ENCODE data around the gene GJA9. TPM values are rescaled to one million over a fixed set of nuclear protein-coding genes. Genes with fewer than 3 reads are reported as not detected.
A peak's percentile ranks its signal among the peaks of the same experiment; 100 is the strongest.
"Not testable (repeated sequence)": the region's sequence is repeated elsewhere in the genome, so short reads cannot be mapped to it uniquely, and the experiment has no call there.

GJA9 gene
- not detected for total RNA-seq

- DNase-seq (ENCODE audit: low spot score in 2 of 2) (no peak), FAIRE-seq (no peak)
Measured at GRCh38 chr1:38881487-38881886, at the start of gene GJA9. TSS of gene GJA9 (minus strand) at chr1:38881587. CDS start at chr1:38876098, 5,489 bp downstream.

GRCh38 chr1:38929476-38929875, 48.1 kb upstream of the GJA9 start:
- FAIRE-seq, result no peak

DNA sequence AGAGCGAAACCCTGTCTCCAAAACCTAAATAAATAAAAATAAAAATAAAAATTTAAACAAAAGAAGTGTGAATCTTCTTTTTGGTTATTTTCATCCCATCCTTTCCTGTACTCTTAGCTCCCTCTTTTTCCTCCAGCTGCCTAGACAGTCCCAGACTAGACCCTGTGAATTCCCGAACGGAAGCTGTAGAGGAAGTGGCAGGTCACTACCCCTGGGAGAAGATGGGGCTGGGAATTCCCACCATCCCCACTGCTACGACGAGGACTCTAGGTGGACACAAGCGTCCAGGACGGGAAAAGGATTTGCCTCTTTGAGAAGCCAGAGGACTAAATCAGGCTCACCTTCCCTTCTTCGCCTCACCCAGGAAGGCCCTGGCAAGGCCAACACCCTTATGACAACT, 47.7 kb upstream of the GJA9 start:
- FAIRE-seq, result no peak
- DNase-seq (ENCODE audit: low spot score in 2 of 2), result no peak

More at GRCh38 chr1:38929476-38929875, 48.1 kb upstream of the GJA9 start:
- peak; percentile 36 to 57 for DNase-seq (ENCODE audit: low spot score in 2 of 2)

- FAIRE-seq (no peak), DNase-seq (ENCODE audit: low spot score in 2 of 2) (no peak)
Measured at GRCh38 chr1:38926091-38926490, 44.7 kb upstream of the GJA9 start.

GRCh38 chr1:38925391-38925790, 44.0 kb upstream of the GJA9 start:
- DNase-seq (ENCODE audit: low spot score in 2 of 2) (no peak), FAIRE-seq (no peak)

GRCh38 chr1:38923607-38924006, 42.2 kb upstream of the GJA9 start:
- DNase-seq (ENCODE audit: low spot score in 2 of 2), result no peak
- no peak for FAIRE-seq

- FAIRE-seq (no peak), DNase-seq (ENCODE audit: low spot score in 2 of 2) (peak in 1 of 2 donors; percentile 34)
Measured at GRCh38 chr1:38919130-38919529, 37.7 kb upstream of the GJA9 start.

DNA sequence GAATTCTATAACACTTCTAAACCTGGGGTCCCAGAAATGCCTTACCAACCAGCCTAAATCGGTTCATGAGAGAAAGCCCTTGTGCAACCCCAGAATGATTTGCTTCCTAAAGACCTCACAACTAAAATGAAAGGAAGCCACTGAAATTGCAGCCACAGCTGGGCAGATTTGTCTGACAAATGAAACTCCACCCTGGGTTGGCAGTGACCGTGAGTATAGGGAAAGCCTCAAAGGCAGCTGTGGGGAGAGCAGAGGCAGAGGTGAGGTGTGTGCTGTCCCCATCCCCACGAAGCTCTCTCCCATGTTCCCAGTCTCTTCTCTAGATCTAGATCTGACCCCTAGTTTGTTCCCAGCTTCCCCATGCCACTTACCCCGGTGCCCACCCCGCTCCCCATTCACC, 37.2 kb upstream of the GJA9 start:
- no peak for DNase-seq (ENCODE audit: low spot score in 2 of 2)
- no peak for FAIRE-seq

GRCh38 chr1:38917772-38918171, 36.4 kb upstream of the GJA9 start:
- FAIRE-seq (no peak), DNase-seq (ENCODE audit: low spot score in 2 of 2) (no peak)

DNA sequence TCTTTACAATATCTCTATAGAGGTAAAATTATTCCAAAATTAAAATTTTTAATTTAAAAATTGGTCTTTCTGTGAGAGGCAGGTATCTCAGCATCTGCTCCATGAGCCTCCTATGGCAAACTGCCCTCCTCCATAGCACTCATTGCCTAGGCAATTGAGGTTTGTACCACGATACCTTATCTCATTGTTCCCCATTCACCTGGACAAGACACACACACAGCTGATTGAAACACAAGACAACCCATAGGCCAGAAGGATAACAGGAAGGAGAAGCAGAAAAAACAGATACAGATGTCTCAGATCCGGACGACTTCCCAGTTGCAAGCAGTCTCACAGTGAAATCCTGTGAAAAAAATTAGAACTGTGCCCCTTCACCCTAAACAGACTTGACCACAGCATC, 36.0 kb upstream of the GJA9 start:
- DNase-seq (ENCODE audit: low spot score in 2 of 2), result no peak
- FAIRE-seq, result no peak

- DNase-seq (ENCODE audit: low spot score in 2 of 2) (no peak), FAIRE-seq (no peak)
Measured at GRCh38 chr1:38915352-38915948, 34.1 kb upstream of the GJA9 start.

DNA sequence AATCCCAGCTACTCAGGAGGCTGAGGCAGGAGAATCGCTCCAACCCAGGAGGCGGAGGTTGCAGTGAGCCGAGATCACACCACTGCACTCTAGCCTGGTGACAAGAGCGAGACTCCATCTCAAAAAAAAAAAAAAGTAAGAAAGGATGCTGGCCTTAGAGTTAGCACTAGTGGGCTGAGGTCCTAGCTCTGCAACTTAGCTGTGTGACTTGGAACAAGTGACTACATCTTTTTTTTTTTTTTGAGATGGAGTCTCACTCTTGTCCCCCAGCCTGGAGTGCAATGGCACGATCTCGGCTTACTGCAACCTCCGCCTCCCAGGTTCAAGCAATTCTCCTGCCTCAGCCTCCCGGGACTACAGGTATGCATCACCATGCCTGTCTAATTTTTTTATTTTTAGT, 33.5 kb upstream of the GJA9 start:
- FAIRE-seq; DNase-seq (ENCODE audit: low spot score in 2 of 2): not testable (repeated sequence)

DNA sequence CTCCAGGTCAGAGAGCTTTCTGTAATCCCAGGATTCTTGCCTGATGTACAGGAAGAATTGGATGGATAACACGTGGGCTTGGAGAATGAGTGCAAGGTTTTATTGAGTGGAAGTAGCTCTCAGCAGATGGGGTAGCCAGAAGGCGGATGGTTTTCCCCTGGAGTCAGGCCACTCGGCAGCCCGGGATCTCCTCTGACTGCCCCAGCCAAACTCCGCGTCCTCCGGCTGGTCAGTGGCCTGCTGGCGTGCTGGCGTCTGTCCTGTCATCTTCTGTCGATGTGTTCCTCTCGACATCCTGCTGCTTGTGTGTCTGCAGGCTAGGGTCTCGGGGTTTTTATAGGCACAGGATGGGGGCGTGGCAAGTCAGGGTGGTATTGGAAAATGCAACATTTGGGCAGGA, 27.4 kb upstream of the GJA9 start:
- FAIRE-seq (no peak), DNase-seq (ENCODE audit: low spot score in 2 of 2) (no peak)

DNA sequence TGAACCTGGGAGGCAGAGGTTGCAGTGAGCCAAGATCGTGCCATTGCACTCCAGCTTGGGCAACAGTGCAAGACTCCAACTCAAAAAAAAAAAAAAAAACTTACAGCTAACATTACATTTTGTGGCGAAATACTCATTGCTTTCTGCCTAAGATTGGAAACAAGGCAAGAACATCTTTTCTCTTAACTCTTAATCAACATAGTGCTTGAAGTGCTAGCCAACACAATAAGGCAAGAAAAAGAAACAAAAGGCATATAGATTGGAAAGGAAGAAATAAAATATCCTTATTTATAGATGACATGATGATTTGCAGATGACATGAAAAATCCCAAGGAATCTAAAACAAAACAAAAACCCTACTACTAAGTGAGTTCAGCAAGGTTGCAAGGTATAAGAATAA, 24.6 kb upstream of the GJA9 start:
- no peak for FAIRE-seq
- no peak for DNase-seq (ENCODE audit: low spot score in 2 of 2)

DNA sequence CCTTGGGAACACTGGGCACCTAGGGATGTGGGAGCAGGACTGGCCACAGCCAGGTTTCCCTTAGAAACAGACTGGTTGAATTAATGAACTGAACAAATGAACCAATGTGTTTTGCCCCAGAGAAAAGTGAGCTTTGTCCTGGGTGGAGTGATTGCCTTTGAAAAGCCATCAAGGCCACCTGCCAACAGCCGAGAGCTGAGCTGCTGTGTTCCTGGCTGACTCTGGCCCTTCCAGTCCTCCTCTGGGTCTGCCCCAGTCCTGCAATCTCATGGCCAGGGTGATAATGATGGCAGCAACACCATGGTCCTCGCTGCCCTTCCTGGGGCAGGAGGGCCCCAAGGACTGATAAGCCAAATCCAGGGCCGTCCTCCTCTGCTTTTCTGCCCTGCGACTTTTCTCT, 18.2 kb upstream of the GJA9 start:
- no peak for FAIRE-seq
- no peak for DNase-seq (ENCODE audit: low spot score in 2 of 2)

DNA sequence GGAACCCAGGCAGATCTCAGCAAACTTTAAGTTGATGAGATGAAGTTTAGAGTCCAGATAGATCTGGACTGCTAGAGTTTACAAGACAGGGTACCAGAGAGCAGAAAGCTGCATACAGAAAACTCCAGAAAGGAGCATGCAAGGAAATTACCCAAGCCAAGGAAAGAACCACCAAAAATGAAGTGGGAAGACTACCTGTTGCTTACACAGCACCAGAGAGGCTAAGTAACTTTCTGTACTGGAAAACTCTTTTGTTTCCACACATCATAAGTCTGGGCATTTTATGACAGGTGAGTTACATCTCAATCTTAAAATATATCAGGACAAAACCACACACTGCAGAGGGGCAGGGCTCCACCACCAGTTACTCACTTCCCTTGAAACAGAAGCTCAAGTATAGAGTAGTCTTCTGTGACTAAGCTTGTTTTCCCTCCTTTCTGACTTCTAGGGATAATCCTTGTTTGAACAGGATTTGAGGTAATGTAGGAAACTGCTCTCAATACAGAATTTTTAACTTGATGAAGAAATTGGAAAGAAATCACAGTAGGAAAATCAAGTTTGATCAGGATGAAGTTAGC, 17.4 kb upstream of the GJA9 start:
- DNase-seq (ENCODE audit: low spot score in 2 of 2) (no peak), FAIRE-seq (no peak)

DNA sequence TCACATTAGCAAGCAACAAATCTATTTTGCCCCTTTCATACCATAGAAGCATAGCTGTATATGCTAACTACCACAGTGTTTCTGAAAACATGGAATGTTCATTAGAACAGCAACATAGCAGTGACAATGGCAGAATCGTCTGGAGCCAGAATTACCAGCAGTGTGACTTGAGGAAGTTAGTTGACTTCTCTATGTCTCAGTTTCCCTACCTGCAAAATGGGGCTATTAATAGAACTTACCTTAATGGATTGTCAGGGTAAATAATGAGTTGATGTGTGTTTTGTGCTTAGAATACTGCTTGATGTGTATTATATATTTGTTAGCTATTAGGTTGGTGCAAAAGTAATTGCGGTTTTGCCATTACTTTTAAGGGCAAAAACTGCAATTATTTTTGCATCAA, 14.8 kb upstream of the GJA9 start:
- FAIRE-seq (no peak), DNase-seq (ENCODE audit: low spot score in 2 of 2) (no peak)

GRCh38 chr1:38892976-38893375, 11.6 kb upstream of the GJA9 start:
- no peak for FAIRE-seq
- DNase-seq (ENCODE audit: low spot score in 2 of 2), result no peak

DNA sequence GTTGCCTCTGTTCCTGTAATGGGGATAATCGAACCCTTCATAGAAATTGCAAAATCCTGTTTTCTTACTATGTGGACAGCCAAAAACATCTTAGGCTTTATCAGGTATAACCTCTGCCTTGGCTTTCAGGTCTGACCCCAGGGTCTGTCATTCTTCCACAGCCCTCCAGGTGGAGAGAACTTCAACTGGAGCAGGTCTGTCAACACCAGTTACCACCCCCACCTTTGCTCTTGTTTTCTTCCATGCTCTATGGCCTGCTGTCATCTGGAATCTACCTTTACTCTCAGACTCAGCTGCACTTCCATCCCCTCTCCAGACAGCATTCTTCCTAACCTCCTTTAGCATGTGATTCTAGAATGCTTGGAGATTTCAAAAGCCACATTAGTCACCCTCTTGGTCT, 10.4 kb upstream of the GJA9 start:
- FAIRE-seq, result no peak
- DNase-seq (ENCODE audit: low spot score in 2 of 2), result no peak

GRCh38 chr1:38889589-38889988, 8.2 kb upstream of the GJA9 start:
- FAIRE-seq, result no peak

DNA sequence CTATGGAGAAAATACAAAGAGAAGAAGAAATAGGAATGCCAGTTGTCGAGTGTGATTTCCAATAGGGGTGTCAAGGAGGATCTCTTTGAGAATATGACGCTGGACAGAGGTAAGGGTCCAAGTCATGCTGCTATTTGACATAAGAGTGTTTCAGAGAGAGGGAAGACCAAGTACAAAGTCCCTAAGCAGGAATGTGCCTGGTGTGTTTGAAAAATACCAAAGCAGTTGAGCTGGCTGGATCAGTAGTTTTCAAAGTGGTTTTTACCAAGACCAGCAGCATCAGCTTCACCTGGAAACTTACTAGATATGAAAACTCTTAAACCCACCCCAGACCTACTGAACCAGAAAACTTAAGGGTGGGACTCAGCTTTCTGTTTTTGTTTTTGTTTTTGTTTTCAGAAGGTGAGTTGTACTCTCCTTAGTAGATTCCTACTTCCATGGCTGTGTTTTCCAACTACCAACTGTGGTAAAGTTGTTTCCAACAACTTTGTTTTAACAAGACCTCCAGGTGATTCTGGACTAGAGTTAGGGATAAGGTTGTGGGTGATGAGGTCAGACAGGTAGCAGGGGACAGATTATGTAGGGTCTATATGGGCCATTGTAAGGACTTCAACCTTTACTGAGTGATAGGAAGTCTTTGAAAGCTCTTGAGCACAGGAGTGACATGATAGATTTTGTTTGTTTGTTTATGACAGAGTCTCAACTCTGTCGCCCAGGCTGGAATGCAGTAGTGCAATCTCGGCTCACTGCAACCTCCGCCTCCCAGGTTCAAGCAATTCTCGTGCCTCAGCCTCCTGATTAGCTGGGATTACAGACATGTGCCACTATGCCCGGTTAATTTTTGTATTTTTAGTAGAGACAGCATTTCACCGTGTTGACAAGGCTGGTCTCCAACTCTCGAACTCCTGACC, 7.3 kb upstream of the GJA9 start:
- no peak for DNase-seq (ENCODE audit: low spot score in 2 of 2)
- FAIRE-seq, result no peak

More at GRCh38 chr1:38889589-38889988, 8.2 kb upstream of the GJA9 start:
- DNase-seq (ENCODE audit: low spot score in 2 of 2), result no peak

DNA sequence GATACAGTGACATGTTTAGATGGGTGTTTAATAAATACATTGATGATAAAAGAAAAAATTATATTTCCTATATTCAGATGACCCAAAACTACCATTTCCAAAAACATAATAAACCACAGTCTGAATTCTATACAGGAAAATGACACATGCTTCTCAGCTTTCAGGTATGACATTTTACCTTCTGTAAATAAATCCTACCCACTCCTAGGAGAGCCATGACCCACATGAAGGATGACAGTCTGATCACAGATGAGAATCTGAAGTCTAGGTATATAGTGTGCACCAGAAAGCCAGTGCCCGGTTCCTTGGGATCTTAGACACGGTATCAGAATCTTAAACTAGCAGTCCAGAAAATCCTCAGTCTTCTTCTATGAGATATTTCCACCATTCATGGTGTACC, 3.7 kb upstream of the GJA9 start:
- no peak for FAIRE-seq
- DNase-seq (ENCODE audit: low spot score in 2 of 2), result no peak
